ENCODE data around the gene KRTAP22-1.

DNA sequence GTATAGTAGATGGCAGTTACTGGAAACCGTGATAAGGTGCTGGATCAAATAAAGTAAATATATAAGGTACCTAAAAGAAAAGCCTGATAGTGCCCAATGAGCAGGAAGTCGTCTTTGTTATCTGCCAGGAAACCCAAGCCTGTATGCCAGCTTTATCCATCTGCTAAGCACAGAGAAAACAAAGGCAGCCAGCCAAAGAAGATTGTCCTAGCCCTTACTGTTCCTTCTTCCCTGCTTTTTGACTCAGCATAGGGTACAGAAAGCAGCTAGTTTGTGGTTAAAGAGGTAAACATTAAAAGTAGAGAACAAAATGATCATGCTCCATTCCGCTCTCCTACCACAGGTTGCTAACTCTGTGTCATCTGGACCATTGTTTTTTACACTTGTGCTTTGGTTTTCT lies 20.8 kb upstream of the KRTAP22-1 start:
- TF ChIP-seq, protein P1, sequence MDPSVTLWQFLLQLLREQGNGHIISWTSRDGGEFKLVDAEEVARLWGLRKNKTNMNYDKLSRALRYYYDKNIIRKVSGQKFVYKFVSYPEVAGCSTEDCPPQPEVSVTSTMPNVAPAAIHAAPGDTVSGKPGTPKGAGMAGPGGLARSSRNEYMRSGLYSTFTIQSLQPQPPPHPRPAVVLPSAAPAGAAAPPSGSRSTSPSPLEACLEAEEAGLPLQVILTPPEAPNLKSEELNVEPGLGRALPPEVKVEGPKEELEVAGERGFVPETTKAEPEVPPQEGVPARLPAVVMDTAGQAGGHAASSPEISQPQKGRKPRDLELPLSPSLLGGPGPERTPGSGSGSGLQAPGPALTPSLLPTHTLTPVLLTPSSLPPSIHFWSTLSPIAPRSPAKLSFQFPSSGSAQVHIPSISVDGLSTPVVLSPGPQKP (IDR thresholded peaks at IDR 0.05; ENCODE audit: borderline replicate concordance, low read depth, low read length), result no peak
- TF ChIP-seq, protein P2, sequence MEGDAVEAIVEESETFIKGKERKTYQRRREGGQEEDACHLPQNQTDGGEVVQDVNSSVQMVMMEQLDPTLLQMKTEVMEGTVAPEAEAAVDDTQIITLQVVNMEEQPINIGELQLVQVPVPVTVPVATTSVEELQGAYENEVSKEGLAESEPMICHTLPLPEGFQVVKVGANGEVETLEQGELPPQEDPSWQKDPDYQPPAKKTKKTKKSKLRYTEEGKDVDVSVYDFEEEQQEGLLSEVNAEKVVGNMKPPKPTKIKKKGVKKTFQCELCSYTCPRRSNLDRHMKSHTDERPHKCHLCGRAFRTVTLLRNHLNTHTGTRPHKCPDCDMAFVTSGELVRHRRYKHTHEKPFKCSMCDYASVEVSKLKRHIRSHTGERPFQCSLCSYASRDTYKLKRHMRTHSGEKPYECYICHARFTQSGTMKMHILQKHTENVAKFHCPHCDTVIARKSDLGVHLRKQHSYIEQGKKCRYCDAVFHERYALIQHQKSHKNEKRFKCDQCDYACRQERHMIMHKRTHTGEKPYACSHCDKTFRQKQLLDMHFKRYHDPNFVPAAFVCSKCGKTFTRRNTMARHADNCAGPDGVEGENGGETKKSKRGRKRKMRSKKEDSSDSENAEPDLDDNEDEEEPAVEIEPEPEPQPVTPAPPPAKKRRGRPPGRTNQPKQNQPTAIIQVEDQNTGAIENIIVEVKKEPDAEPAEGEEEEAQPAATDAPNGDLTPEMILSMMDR (conservative IDR thresholded peaks at IDR 0.05; ENCODE audit: low read depth, low read length), result no peak
- no peak for TF ChIP-seq POLR2A (IDR thresholded peaks at IDR 0.05; ENCODE audit: low read depth, low read length)

Data from IMR-90 (cell line).